Kidney epithelial cell (primary cell): ENCODE measurements around the gene CD200R1. TPM values are rescaled to one million over a fixed set of nuclear protein-coding genes. Genes with fewer than 3 reads are reported as not detected.

Source experiments
- DNase-seq: peaks from one replicate; pipeline ENCODE4 v3.0.0-alpha.2; 2010; ENCODE audit warnings: low read depth
- H3K27me3 ChIP-seq: 2 replicates; pipeline ENCODE4 v1.6.0; 2011; ENCODE audit warnings: low read length; ENCODE audit not compliant: control insufficient read depth, insufficient read depth
- H3K36me3 ChIP-seq: 2 replicates; pipeline ENCODE4 v1.5.1; 2011; ENCODE audit warnings: low read length; ENCODE audit not compliant: control insufficient read depth, insufficient read depth
- H3K4me3 ChIP-seq: 2 replicates; pipeline ENCODE4 v1.5.1; 2011; ENCODE audit warnings: low read depth, mild to moderate bottlenecking, control low read depth, low read length
- total RNA-seq: library from RNA; depleted of rRNA; stranded (reverse); fragments of >200 nt; gene quantifications from 2 replicates; pipeline ENCODE4 v1.2.3, GENCODE V29; 2015
- TF ChIP-seq, protein P1 (sequence below): IDR thresholded peaks from 2 replicates; pipeline ENCODE4 v1.5.1; 2011; ENCODE audit warnings: mild to moderate bottlenecking, moderate library complexity, low read length, control low read depth, inconsistent platforms; ENCODE audit not compliant: insufficient read depth, poor library complexity, severe bottlenecking

CD200R1 gene
- total RNA-seq, 1 donor from 2014 or later = not detected

DNA sequence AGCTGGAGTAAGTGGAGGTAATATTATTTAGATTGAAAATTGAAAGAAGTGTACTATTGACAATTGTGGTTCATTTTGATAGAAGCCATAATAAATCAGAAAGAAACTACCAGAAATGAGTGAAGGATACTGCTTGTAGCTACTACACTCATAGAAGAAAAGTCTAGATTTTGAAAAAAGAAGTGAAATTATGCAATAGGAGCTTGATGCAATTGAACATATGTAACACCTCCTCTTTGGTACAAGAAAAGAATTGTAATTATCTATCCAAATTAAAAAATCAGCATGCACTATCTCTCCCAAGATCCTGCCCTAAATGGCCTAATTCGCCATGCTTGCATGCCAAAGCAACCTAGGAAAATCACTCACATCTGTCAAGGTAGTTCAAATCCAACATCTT is 77.1 kb downstream of the CD200R1 start:
- TF ChIP-seq, protein P1, sequence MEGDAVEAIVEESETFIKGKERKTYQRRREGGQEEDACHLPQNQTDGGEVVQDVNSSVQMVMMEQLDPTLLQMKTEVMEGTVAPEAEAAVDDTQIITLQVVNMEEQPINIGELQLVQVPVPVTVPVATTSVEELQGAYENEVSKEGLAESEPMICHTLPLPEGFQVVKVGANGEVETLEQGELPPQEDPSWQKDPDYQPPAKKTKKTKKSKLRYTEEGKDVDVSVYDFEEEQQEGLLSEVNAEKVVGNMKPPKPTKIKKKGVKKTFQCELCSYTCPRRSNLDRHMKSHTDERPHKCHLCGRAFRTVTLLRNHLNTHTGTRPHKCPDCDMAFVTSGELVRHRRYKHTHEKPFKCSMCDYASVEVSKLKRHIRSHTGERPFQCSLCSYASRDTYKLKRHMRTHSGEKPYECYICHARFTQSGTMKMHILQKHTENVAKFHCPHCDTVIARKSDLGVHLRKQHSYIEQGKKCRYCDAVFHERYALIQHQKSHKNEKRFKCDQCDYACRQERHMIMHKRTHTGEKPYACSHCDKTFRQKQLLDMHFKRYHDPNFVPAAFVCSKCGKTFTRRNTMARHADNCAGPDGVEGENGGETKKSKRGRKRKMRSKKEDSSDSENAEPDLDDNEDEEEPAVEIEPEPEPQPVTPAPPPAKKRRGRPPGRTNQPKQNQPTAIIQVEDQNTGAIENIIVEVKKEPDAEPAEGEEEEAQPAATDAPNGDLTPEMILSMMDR = no peak
- Histone ChIP-seq H3K27me3 (no peaks in the 10 kb centered on the region), H3K36me3 (no peaks in the 10 kb centered on the region), H3K4me3 (no peak overlapping the region)
- DNase-seq = no peak

DNA sequence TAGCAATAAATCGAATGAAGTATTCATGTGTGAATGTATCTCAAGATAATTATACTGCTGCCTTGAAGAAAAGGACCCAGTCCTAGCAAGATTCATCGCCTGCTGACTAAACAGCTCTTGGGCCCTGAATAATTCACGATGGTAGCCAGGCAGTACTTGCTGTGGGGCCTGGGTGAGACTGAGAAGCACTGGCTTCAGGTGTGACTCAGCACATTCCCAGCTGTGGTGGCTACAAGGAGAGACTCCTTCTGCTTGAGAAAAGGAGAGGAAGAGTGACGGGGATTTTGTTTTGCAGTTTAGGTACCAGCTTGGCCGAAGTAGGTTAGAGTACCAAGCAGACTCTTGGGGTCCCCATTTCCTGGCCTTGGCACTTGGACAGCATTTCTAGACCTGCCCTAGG is 80.6 kb downstream of the CD200R1 start:
- TF ChIP-seq, protein P1 = no peak
- Histone ChIP-seq H3K27me3 (no peaks in the 10 kb centered on the region), H3K36me3 (no peaks in the 10 kb centered on the region), H3K4me3 (no peak overlapping the region)
- DNase-seq = peak; percentile 44

DNA sequence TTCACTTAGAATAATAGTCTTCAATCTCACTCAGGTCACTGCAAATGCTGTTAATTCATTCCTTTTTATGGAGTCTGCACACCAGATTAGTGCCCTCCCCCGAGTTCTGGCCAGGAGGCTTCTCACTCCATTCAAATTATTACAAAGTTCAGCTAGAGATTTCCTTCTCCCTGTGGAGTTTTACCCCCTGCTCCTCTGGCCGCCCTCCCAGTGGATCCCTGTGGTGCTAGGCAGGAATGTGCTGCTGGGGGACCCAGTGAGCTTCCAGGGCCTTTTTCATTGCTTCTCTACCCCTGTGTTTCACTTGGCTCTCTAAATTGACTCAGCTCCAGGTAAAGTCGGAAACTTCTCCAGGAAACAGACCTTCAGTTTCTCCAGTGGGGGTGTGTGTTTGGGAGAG is 85.5 kb downstream of the CD200R1 start:
- DNase-seq = no peak
- TF ChIP-seq, protein P1 = no peak
- no peak overlapping the region for H3K4me3 ChIP-seq
- no peaks in the 10 kb centered on the region for H3K36me3 ChIP-seq
- H3K27me3 ChIP-seq = no peaks in the 10 kb centered on the region

DNA sequence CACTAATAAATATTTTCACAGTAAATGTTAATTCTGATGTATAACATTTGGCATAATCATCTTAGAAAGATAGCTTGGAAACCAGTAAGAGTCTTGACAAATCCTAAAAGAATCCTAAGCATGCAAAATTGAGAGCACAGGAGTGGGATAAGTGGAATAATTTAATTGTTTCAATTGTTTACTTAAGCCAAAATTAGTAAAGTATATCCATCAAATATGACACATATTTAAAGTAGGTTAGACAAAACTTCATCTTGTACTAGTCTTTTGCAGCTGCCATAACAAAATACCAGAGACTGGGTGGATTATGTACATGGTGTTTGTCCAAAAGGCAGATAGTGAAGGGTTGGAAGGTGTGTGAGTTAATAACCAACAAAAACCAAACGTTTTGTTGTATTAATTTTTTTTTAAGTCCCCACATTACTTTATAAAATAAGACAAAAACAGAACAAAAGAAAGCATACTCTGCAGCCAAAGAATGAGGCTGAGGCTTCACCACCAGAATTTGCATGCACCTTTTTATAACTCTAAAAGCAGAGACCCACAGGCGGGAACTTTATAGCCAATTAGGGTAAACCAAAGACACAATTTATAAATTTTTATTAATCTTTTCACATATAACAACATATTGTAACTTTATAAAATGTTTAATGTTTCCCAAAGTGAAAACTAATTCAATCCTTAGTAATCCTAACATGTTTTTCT is 86.4 kb downstream of the CD200R1 start:
- DNase-seq = no peak
- Histone ChIP-seq H3K4me3 (no peak overlapping the region), H3K36me3 (no peaks in the 10 kb centered on the region), H3K27me3 (no peaks in the 10 kb centered on the region)
- TF ChIP-seq, protein P1 = no peak

DNA sequence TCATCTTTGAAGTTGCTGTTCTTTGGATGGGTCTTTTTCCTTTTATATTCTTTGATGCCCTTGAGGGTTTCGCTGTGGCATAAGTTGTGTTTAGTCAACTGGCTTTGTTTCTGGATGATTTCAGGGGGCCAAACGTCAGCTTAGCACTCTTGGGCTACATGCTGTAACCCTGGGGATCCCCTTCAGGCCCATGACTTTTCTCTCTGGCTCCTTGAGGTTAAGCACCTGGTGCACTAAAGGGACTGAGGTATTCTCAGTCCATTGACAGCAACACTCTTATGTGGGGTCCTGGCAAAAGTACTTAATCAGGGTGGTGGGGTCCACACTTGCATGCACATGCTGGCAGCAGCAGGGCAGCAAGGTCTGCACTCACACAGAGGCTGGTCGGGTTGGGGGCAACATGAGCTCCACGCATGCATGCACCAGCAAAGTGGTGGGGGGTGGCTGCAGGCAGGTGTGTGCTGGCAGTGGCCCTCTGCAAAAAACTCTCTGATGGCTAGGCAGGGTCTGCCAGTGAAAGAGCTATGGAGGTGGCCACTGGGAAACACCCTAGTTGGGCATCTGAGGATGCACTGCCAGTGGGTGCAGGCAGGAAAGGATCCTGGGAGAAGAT is 90.1 kb downstream of the CD200R1 start:
- Histone ChIP-seq H3K36me3 (no peaks in the 10 kb centered on the region), H3K27me3 (no peaks in the 10 kb centered on the region), H3K4me3 (no peak overlapping the region)
- TF ChIP-seq, protein P1 = no peak
- DNase-seq = no peak
